Stimulated activated CD8-positive, alpha-beta memory T cell treated with anti-CD3 and anti-CD28 coated beads, Interleukin-4, amount 100 ng/mL, for 1 hour (primary cell): Measurements from ENCODE around the gene ANKDD1A.

Source experiments
- DNase-seq, 2 donors: peaks; one replicate each; pipeline ENCODE4 v3.0.0-alpha.2; 2020; ENCODE audit warnings: low read depth in 2 of 2, low spot score in 1 of 2

The ANKDD1A gene

GRCh38 chr15:64923546-64923945, 11.8 kb downstream of the ANKDD1A start:
- no peak for DNase-seq

- no peak for DNase-seq
These were observed 13.9 kb downstream of the ANKDD1A start for GRCh38 chr15:64925335-64926330.

GRCh38 chr15:64926661-64927060, 15.0 kb downstream of the ANKDD1A start:
- DNase-seq, result no peak

GRCh38 chr15:64928626-64929220, 17.0 kb downstream of the ANKDD1A start:
- DNase-seq, result no peak

GRCh38 chr15:64930019-64930652, 18.4 kb downstream of the ANKDD1A start:
- DNase-seq, result no peak

GRCh38 chr15:64930778-64931371, 19.2 kb downstream of the ANKDD1A start:
- no peak for DNase-seq

GRCh38 chr15:64931381-64931780, 19.7 kb downstream of the ANKDD1A start:
- no peak for DNase-seq

GRCh38 chr15:64934023-64934422, 22.3 kb downstream of the ANKDD1A start:
- DNase-seq, result no peak

GRCh38 chr15:64938192-64938591, 26.5 kb downstream of the ANKDD1A start:
- no peak for DNase-seq

GRCh38 chr15:64942356-64942755, 30.7 kb downstream of the ANKDD1A start:
- no peak for DNase-seq

- no peak for DNase-seq
These were observed 32.0 kb downstream of the ANKDD1A start for GRCh38 chr15:64943512-64944225.

GRCh38 chr15:64944961-64945360, 33.3 kb downstream of the ANKDD1A start:
- no peak for DNase-seq

GRCh38 chr15:64947211-64947610, 35.5 kb downstream of the ANKDD1A start:
- no peak for DNase-seq

GRCh38 chr15:64948916-64949315, 37.2 kb downstream of the ANKDD1A start:
- DNase-seq, result no peak

GRCh38 chr15:64949383-64950186, 37.9 kb downstream of the ANKDD1A start:
- DNase-seq, result no peak

GRCh38 chr15:64950888-64951287, 39.2 kb downstream of the ANKDD1A start:
- DNase-seq, result no peak

GRCh38 chr15:64951777-64952418, 40.2 kb downstream of the ANKDD1A start:
- DNase-seq, result no peak

GRCh38 chr15:64954395-64954794, 42.7 kb downstream of the ANKDD1A start:
- DNase-seq, result no peak

- no peak for DNase-seq
These were observed 47.4 kb downstream of the ANKDD1A start for GRCh38 chr15:64959128-64959527.

- no peak for DNase-seq
These were observed 48.5 kb downstream of the ANKDD1A start for GRCh38 chr15:64960153-64960552.
